Measurements from ENCODE around the gene TMPRSS11A. TPM values are rescaled to one million over a fixed set of nuclear protein-coding genes. Genes with fewer than 3 reads are reported as not detected.

TMPRSS11A gene
- total and polyA plus RNA-seq, 10 donors = 0.07 TPM; not detected in 9

DNA sequence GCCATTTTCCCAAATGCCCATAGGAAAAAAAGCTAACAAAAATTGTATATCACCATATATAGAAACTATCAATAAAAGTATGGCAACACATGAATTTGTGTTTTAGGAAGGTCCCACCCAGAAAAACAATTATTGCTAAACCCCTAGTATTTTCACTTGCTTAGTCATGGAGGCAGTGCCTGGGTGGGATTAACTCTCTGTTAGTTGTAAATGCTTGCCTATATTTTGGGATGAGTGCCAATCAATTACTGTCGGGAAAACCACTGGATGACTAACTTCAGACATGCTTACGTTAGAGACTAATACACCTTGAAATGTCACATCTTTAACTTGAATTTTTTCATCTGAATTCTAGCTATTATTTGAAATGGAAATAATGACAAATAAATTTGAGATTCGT is 33.9 kb downstream of the TMPRSS11A start:
- WGBS, 5 donors = 82 to 91% (median 86%) methylated on average over 3 of the region's 3 CpGs
- H3K4me1 ChIP-seq = no peaks in the 10 kb centered on the region
- no peak overlapping the region for H3K4me3 ChIP-seq
- intact Hi-C loops (cut with DNase I; ENCODE audit: low total_unique reads) = no loop called here
- TF ChIP-seq, protein P1, sequence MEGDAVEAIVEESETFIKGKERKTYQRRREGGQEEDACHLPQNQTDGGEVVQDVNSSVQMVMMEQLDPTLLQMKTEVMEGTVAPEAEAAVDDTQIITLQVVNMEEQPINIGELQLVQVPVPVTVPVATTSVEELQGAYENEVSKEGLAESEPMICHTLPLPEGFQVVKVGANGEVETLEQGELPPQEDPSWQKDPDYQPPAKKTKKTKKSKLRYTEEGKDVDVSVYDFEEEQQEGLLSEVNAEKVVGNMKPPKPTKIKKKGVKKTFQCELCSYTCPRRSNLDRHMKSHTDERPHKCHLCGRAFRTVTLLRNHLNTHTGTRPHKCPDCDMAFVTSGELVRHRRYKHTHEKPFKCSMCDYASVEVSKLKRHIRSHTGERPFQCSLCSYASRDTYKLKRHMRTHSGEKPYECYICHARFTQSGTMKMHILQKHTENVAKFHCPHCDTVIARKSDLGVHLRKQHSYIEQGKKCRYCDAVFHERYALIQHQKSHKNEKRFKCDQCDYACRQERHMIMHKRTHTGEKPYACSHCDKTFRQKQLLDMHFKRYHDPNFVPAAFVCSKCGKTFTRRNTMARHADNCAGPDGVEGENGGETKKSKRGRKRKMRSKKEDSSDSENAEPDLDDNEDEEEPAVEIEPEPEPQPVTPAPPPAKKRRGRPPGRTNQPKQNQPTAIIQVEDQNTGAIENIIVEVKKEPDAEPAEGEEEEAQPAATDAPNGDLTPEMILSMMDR (IDR thresholded peaks at IDR 0.05 in 8 of 11, conservative IDR thresholded peaks at IDR 0.05 in 3 of 11) = no peak
- TF ChIP-seq POLR2A (IDR thresholded peaks at IDR 0.05) (no peak), POLR2AphosphoS5 (IDR thresholded peaks at IDR 0.05) (no peak)
- no peaks in the 10 kb centered on the region for H3K36me3 ChIP-seq
- no peaks in the 10 kb centered on the region for H3K27me3 ChIP-seq (replicated peaks in 1 of 7)
- no peak overlapping the region for H3K27ac ChIP-seq
- DNase-seq = no peak
- peaks cover 0 to 4% (median 0%) of the 10 kb centered on the region in 8 donors for H3K9me3 ChIP-seq

DNA sequence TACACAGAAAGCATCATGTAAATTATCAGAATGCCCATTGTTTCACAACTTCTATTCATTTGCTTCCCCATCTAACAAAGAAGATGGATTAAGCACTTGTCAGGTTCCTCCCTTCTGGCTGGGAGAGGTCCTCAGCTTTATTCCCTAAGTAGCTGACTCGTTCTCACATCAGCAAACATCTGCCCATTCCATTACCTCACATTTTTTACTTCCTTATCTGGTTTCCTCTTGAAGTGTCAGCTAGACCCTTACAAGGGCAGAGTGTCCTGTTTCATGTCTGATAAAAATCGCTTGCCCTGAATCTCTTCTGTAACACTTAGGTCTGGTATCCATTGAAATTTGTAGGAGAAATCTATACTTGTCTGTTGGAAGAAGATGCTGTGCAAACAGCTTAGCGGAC is 34.7 kb downstream of the TMPRSS11A start:
- no peak overlapping the region for H3K4me3 ChIP-seq
- no peaks in the 10 kb centered on the region for H3K4me1 ChIP-seq
- no peaks in the 10 kb centered on the region for H3K36me3 ChIP-seq
- intact Hi-C loops (cut with DNase I; ENCODE audit: low total_unique reads) = no loop called here
- no peaks in the 10 kb centered on the region for H3K27me3 ChIP-seq (replicated peaks in 1 of 7)
- H3K27ac ChIP-seq = no peak overlapping the region
- TF ChIP-seq, protein P1 (IDR thresholded peaks at IDR 0.05 in 8 of 11, conservative IDR thresholded peaks at IDR 0.05 in 3 of 11) = no peak
- TF ChIP-seq POLR2AphosphoS5 (IDR thresholded peaks at IDR 0.05) (no peak), POLR2A (IDR thresholded peaks at IDR 0.05) (no peak)
- DNase-seq = no peak
- peaks cover 0 to 6% (median 0%) of the 10 kb centered on the region in 8 donors for H3K9me3 ChIP-seq
- 27 to 37% (median 32%) methylated on average over 3 of the region's 3 CpGs for WGBS, 5 donors

DNA sequence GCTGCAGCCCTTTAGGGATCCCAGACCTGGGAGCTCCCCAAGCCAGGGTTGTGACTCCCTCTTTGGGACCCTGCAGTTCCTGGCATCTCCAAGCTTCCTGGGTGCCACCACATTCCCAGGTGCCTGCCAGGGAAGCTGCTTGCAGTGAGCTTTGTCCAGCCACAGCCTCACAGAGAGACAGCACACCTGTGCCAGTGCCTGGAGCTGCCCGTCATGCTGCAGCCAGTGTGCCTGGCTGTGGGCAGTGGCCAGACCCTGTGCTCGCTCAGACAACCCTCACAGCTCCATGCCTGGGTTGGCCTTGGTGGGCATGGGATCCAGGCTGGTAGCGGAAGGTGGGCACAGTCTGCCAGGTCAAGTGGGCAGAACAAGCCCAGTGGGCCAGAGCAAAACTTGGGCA is 36.0 kb downstream of the TMPRSS11A start:
- H3K27ac ChIP-seq = no peak overlapping the region
- intact Hi-C loops (cut with DNase I; ENCODE audit: low total_unique reads) = no loop called here
- peaks cover 0 to 6% (median 0%) of the 10 kb centered on the region in 8 donors for H3K9me3 ChIP-seq
- H3K4me3 ChIP-seq = no peak overlapping the region
- 75 to 96% (median 91%) methylated on average over 2 to 3 of the region's 3 CpGs for WGBS, 5 donors
- DNase-seq = peak; percentile 66
- H3K4me1 ChIP-seq = no peaks in the 10 kb centered on the region
- H3K27me3 ChIP-seq (replicated peaks in 1 of 7) = no peaks in the 10 kb centered on the region
- no peaks in the 10 kb centered on the region for H3K36me3 ChIP-seq
- no peak for TF ChIP-seq POLR2AphosphoS5 (IDR thresholded peaks at IDR 0.05)
- TF ChIP-seq POLR2A (IDR thresholded peaks at IDR 0.05) = no peak
- TF ChIP-seq, protein P1 (IDR thresholded peaks at IDR 0.05 in 8 of 11, conservative IDR thresholded peaks at IDR 0.05 in 3 of 11) = no peak

DNA sequence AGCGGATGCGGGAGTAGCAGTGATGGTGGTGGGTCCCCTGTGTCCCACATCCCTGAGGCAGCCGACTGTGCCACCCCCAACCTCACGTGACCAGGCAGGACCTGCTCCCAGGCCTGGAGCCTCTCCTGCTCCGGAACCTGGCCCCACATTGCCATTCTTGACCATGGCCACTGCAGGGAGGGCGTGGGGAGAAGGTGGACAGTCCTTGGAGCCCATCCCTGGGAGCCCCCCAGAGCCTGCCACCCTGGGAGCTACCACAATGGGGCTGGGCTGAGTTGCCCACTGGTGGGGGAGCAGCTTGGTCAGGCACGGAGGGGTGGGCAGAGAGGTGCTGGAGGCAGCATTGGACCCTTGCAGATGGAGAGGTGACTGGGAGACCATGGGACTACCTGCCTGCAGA is 36.8 kb downstream of the TMPRSS11A start:
- H3K9me3 ChIP-seq = peaks cover 0 to 6% (median 0%) of the 10 kb centered on the region in 8 donors
- H3K4me1 ChIP-seq = no peaks in the 10 kb centered on the region
- intact Hi-C loops (cut with DNase I; ENCODE audit: low total_unique reads) = no loop called here
- TF ChIP-seq POLR2AphosphoS5 (IDR thresholded peaks at IDR 0.05) (no peak), POLR2A (IDR thresholded peaks at IDR 0.05) (no peak)
- TF ChIP-seq, protein P1 (IDR thresholded peaks at IDR 0.05 in 8 of 11, conservative IDR thresholded peaks at IDR 0.05 in 3 of 11) = no peak
- no peak overlapping the region for H3K27ac ChIP-seq
- H3K27me3 ChIP-seq (replicated peaks in 1 of 7) = no peaks in the 10 kb centered on the region
- no peak overlapping the region for H3K4me3 ChIP-seq
- WGBS, 5 donors = 81 to 92% (median 87%) methylated on average over 7 of the region's 7 CpGs
- no peaks in the 10 kb centered on the region for H3K36me3 ChIP-seq
- peak; percentile 54 for DNase-seq
